ENCODE results near the gene ATP5IF1. TPM values are rescaled to one million over a fixed set of nuclear protein-coding genes. Genes with fewer than 3 reads are reported as not detected.
A peak's percentile ranks its signal among the peaks of the same experiment; 100 is the strongest.

The ATP5IF1 gene
- total and polyA plus RNA-seq, 9 of the 15 experiments (the other 6 are each of a cell fraction or from before 2014, with no cell fraction given) = 292 to 1,422 (median 388) TPM

DNA sequence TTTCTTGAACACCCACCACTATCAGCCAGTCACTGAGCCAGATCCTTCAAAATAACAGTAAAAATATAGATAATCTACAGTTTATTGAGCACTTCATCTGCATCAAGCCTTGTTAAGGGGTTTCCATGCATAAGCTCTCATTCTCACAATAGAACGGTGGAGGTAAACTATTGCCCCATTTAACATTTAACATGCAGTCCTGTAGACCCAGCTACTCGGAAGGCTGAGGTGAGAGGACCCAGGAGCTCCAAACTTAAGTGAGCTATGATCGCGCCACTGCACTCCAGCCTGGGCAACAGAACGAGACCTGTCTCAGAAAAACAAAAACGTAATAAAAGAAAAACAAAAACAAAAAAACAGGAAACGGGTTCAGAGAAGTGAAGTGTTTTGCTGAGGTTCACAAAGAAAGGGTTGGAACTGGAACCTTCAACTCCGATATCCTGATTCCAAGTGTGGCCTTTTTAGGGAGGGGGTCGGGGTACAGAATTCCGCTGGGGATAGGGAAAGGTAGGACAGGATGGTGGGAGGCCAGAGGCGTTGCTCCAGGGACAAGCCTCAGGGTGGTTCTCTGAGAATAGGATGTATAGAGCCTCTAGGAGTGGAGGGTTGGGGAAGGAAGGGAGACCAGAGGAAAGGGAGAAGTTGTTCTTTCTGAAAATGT lies 11.8 kb downstream of the ATP5IF1 start (continued):
- TF ChIP-seq, protein P1, sequence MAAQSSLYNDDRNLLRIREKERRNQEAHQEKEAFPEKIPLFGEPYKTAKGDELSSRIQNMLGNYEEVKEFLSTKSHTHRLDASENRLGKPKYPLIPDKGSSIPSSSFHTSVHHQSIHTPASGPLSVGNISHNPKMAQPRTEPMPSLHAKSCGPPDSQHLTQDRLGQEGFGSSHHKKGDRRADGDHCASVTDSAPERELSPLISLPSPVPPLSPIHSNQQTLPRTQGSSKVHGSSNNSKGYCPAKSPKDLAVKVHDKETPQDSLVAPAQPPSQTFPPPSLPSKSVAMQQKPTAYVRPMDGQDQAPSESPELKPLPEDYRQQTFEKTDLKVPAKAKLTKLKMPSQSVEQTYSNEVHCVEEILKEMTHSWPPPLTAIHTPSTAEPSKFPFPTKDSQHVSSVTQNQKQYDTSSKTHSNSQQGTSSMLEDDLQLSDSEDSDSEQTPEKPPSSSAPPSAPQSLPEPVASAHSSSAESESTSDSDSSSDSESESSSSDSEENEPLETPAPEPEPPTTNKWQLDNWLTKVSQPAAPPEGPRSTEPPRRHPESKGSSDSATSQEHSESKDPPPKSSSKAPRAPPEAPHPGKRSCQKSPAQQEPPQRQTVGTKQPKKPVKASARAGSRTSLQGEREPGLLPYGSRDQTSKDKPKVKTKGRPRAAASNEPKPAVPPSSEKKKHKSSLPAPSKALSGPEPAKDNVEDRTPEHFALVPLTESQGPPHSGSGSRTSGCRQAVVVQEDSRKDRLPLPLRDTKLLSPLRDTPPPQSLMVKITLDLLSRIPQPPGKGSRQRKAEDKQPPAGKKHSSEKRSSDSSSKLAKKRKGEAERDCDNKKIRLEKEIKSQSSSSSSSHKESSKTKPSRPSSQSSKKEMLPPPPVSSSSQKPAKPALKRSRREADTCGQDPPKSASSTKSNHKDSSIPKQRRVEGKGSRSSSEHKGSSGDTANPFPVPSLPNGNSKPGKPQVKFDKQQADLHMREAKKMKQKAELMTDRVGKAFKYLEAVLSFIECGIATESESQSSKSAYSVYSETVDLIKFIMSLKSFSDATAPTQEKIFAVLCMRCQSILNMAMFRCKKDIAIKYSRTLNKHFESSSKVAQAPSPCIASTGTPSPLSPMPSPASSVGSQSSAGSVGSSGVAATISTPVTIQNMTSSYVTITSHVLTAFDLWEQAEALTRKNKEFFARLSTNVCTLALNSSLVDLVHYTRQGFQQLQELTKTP (IDR thresholded peaks at IDR 0.05; ENCODE audit: low read depth in 1 of 2, partially characterized antibody in 2 of 2) = peak in 1 of 2 experiments; percentile 25
- 0 out of 2 replicates have a peak, but pooled peaks have one; percentile 39 for TF ChIP-seq GTF2E2 (tag; IDR thresholded peaks at IDR 0.05)
- no peak for TF ChIP-seq NCOA1 (IDR thresholded peaks at IDR 0.05; ENCODE audit: low read depth)
- TF ChIP-seq, protein P2, sequence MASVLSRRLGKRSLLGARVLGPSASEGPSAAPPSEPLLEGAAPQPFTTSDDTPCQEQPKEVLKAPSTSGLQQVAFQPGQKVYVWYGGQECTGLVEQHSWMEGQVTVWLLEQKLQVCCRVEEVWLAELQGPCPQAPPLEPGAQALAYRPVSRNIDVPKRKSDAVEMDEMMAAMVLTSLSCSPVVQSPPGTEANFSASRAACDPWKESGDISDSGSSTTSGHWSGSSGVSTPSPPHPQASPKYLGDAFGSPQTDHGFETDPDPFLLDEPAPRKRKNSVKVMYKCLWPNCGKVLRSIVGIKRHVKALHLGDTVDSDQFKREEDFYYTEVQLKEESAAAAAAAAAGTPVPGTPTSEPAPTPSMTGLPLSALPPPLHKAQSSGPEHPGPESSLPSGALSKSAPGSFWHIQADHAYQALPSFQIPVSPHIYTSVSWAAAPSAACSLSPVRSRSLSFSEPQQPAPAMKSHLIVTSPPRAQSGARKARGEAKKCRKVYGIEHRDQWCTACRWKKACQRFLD (CRISPR knock-in tag; IDR thresholded peaks at IDR 0.05) = peak; percentile 20
- no peak for TF ChIP-seq SP1 (CRISPR knock-in tag; IDR thresholded peaks at IDR 0.05)
- TF ChIP-seq SPI1 (IDR thresholded peaks at IDR 0.05; ENCODE audit: borderline replicate concordance, low read depth, low read length) = no peak
- TF ChIP-seq, protein P3, sequence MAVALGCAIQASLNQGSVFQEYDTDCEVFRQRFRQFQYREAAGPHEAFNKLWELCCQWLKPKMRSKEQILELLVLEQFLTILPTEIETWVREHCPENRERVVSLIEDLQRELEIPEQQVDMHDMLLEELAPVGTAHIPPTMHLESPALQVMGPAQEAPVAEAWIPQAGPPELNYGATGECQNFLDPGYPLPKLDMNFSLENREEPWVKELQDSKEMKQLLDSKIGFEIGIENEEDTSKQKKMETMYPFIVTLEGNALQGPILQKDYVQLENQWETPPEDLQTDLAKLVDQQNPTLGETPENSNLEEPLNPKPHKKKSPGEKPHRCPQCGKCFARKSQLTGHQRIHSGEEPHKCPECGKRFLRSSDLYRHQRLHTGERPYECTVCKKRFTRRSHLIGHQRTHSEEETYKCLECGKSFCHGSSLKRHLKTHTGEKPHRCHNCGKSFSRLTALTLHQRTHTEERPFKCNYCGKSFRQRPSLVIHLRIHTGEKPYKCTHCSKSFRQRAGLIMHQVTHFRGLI (CRISPR knock-in tag; IDR thresholded peaks at IDR 0.05) = no peak
- no peak for TF ChIP-seq TSC22D4 (tag; IDR thresholded peaks at IDR 0.05)
- TF ChIP-seq TAF7 (tag; IDR thresholded peaks at IDR 0.05) = 0 out of 2 replicates have a peak, but pooled peaks have one; percentile 36
- TF ChIP-seq ZSCAN29 (IDR thresholded peaks at IDR 0.05) = no peak
- no peak for TF ChIP-seq NFRKB (IDR thresholded peaks at IDR 0.05; ENCODE audit: low read depth)
- TF ChIP-seq DMBX1 (CRISPR knock-in tag; IDR thresholded peaks at IDR 0.05; ENCODE audit: borderline replicate concordance) = peak; percentile 12; the same call in 1 of the 2 replicates
- TF ChIP-seq ZNF239 (CRISPR knock-in tag; IDR thresholded peaks at IDR 0.05) = no peak
- TF ChIP-seq, protein P4, sequence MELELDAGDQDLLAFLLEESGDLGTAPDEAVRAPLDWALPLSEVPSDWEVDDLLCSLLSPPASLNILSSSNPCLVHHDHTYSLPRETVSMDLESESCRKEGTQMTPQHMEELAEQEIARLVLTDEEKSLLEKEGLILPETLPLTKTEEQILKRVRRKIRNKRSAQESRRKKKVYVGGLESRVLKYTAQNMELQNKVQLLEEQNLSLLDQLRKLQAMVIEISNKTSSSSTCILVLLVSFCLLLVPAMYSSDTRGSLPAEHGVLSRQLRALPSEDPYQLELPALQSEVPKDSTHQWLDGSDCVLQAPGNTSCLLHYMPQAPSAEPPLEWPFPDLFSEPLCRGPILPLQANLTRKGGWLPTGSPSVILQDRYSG (tag; conservative IDR thresholded peaks at IDR 0.05; ENCODE audit: low read depth) = no peak
- 0 out of 2 replicates have a peak, but pooled peaks have one; percentile 11 for TF ChIP-seq PYGO2 (tag; IDR thresholded peaks at IDR 0.05)
- no peak for TF ChIP-seq ATF1 (CRISPR knock-in tag; IDR thresholded peaks at IDR 0.05)
- peak; percentile 73 for TF ChIP-seq ATF1 (tag; IDR thresholded peaks at IDR 0.05)
- TF ChIP-seq U2AF2 (optimal IDR thresholded peaks at IDR 0.05; ENCODE audit: low read depth, low read length) = no peak
- no peak for TF ChIP-seq CREBBP (IDR thresholded peaks at IDR 0.05; ENCODE audit: low read depth, low read length)
- 0 out of 2 replicates have a peak, but pooled peaks have one; percentile 4 for TF ChIP-seq HOXB6 (CRISPR knock-in tag; IDR thresholded peaks at IDR 0.05; ENCODE audit: borderline replicate concordance)
- 0 out of 2 replicates have a peak, but pooled peaks have one; percentile 39 for TF ChIP-seq ZNF75A (CRISPR knock-in tag; IDR thresholded peaks at IDR 0.05)
- TF ChIP-seq HMG20A (CRISPR knock-in tag; conservative IDR thresholded peaks at IDR 0.05) = 0 out of 2 replicates have a peak, but pooled peaks have one; percentile 53

All from K562 (cell line).